Astrocyte of the cerebellum (primary cell): ENCODE measurements around the gene CRB3.

Source experiments
- DNase-seq: peaks from one replicate; pipeline ENCODE4 v3.0.0-alpha.2; 2011; ENCODE audit warnings: low read depth
- H3K4me3 ChIP-seq: 2 replicates; pipeline ENCODE4 v1.5.1; 2011; ENCODE audit warnings: mild to moderate bottlenecking, low read depth, low read length, moderate library complexity
- in situ Hi-C: cut with HindIII; loops from 2 replicates; pipeline ENCODE4 v1.10.0; 2017; ENCODE audit warnings: low sequenced_read_pairs
- TF ChIP-seq, protein P1 (sequence below): IDR thresholded peaks from 2 replicates; pipeline ENCODE4 v1.5.1; 2012; ENCODE audit warnings: low read length, low read depth, moderate library complexity, mild to moderate bottlenecking; ENCODE audit errors: missing control alignments

The CRB3 gene

GRCh38 chr19:6448045-6448444 is 16.0 kb upstream of the CRB3 start:
- H3K4me3 ChIP-seq = no peak overlapping the region
- DNase-seq = no peak
- TF ChIP-seq, protein P1, sequence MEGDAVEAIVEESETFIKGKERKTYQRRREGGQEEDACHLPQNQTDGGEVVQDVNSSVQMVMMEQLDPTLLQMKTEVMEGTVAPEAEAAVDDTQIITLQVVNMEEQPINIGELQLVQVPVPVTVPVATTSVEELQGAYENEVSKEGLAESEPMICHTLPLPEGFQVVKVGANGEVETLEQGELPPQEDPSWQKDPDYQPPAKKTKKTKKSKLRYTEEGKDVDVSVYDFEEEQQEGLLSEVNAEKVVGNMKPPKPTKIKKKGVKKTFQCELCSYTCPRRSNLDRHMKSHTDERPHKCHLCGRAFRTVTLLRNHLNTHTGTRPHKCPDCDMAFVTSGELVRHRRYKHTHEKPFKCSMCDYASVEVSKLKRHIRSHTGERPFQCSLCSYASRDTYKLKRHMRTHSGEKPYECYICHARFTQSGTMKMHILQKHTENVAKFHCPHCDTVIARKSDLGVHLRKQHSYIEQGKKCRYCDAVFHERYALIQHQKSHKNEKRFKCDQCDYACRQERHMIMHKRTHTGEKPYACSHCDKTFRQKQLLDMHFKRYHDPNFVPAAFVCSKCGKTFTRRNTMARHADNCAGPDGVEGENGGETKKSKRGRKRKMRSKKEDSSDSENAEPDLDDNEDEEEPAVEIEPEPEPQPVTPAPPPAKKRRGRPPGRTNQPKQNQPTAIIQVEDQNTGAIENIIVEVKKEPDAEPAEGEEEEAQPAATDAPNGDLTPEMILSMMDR = no peak
- in situ Hi-C loops = no loop called here

DNA sequence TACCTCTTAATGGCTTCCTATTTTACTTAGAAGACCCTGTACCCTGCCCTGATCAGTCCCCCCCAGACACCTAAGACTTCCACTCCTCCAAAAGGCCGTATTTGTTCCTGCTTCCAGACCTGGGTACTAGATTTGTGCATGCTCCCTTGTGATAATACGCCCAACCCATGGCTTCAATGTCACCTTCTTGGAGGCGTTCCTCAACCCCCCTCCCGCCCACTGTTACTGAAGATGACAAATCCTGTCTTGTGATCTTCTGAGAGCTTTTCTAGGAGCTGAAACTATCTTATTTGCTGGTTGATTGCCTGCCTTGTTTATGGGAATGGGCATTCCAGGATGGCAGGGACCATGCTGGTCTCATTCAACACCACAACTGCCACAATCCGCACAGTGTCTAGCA is 13.9 kb upstream of the CRB3 start:
- no peak overlapping the region for H3K4me3 ChIP-seq
- no peak for DNase-seq
- TF ChIP-seq, protein P1 = no peak
- in situ Hi-C loops = no loop called here

DNA sequence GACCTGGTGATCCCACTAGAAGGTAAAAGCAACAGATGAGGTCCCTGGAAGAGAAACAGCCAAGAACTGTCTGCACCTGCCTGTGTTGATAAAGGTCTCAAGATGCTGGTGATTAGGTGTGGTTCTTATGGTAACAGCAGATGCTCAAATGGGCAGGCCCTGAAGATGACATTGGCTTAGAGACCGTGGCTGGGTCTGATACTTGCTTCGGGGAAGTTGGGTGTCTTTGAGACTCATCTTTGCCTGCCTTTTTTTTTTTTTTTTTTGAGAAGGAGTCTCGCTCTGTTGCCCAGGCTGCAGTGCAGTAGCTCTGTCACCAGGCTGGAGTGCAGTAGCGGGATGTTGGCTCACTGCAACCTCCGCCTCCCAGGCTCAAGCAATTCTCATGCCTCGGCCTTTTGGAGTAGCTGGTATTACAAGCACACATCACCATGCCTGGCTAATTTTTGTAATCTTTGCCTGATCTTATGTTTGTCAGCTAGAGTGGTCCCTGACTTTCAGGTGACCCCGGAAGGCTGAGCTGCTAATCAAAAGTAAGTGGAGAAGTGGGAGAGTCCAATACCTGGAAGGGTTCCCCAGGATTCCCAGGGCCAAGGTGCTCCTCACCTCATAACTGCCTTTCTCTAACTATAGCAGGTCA is 12.4 kb upstream of the CRB3 start:
- TF ChIP-seq, protein P1 = no peak
- no peak overlapping the region for H3K4me3 ChIP-seq
- DNase-seq = no peak
- in situ Hi-C loops = no loop called here

DNA sequence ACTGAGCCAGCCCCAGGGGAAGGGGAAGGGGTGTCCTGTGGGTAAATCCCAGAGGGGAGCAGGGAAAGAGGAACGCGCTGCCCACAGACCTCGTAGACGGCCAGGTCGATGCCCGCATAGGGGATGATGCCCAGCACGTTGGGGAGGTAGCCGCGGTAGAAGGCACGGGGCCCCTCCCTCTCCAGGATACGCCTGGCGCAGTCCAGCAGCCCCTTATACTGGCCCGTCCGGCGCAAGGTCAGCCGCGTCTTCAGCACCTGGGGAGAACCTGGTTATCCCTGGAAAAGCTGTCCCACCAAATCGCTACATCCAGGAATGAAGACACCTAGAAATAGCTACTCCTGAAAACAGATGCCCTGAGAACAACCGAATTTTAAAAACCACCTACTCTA is 11.9 kb upstream of the CRB3 start:
- no peak overlapping the region for H3K4me3 ChIP-seq
- in situ Hi-C loops = no loop called here
- TF ChIP-seq, protein P1 = no peak
- DNase-seq = no peak

GRCh38 chr19:6452899-6453298 is 11.2 kb upstream of the CRB3 start:
- DNase-seq = no peak
- H3K4me3 ChIP-seq = no peak overlapping the region
- in situ Hi-C loops = no loop called here
- TF ChIP-seq, protein P1 = no peak

- in situ Hi-C loops = no loop called here
Observed at GRCh38 chr19:6453951-6454565, 10.0 kb upstream of the CRB3 start.

More at GRCh38 chr19:6453951-6454565, 10.0 kb upstream of the CRB3 start:
- no peak for DNase-seq
- TF ChIP-seq, protein P1 = no peak
- no peak overlapping the region for H3K4me3 ChIP-seq
